Coronary artery (tissue), 2 donors: ENCODE data around the gene AHCYL1.

Source experiments
- DNase-seq: peaks from one replicate; pipeline ENCODE4 v3.0.0-alpha.2; 2017; ENCODE audit warnings: low spot score
- H3K27ac ChIP-seq, 2 donors: fragments of 200-600 bp; sonication (generic); one replicate each; pipeline ENCODE4 v1.5.1; 2016 to 2019
- H3K4me3 ChIP-seq: fragments of 200-600 bp; sonication (generic); 2 replicates; pipeline ENCODE4 v1.5.1; 2016; ENCODE audit warnings: mild to moderate bottlenecking, moderate library complexity
- CTCF ChIP-seq: fragments of 200-600 bp; sonication (generic); IDR thresholded peaks from one replicate; pipeline ENCODE4 v1.5.1; 2019; ENCODE audit warnings: antibody characterized with exemption

The AHCYL1 gene

DNA sequence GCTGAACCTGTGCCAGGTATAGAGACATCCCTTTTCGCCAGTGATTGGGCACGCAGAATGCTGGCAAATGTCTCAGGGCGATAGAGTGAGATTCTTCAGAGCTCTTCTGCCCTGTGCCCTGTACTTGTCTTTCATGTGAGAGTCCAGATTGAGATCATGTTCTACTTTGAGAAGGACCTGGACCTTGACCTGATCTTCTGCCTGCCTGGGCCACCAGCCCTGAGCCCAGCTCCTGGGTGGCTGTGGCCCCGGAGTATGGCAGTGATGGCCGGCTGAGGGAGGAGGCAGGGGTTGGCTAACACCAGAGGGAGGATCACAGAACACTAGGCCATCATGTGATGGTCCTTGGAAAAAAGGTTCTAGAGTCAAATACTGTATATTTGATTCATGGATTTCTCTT lies 63.7 kb downstream of the AHCYL1 start:
- Histone ChIP-seq H3K4me3 (no peak overlapping the region), H3K27ac (no peak overlapping the region)
- no peak for TF ChIP-seq CTCF
- DNase-seq, result no peak

- no peak overlapping the region for H3K27ac ChIP-seq
- DNase-seq, result no peak
These were observed 64.5 kb downstream of the AHCYL1 start for GRCh38 chr1:110048923-110049601.

DNA sequence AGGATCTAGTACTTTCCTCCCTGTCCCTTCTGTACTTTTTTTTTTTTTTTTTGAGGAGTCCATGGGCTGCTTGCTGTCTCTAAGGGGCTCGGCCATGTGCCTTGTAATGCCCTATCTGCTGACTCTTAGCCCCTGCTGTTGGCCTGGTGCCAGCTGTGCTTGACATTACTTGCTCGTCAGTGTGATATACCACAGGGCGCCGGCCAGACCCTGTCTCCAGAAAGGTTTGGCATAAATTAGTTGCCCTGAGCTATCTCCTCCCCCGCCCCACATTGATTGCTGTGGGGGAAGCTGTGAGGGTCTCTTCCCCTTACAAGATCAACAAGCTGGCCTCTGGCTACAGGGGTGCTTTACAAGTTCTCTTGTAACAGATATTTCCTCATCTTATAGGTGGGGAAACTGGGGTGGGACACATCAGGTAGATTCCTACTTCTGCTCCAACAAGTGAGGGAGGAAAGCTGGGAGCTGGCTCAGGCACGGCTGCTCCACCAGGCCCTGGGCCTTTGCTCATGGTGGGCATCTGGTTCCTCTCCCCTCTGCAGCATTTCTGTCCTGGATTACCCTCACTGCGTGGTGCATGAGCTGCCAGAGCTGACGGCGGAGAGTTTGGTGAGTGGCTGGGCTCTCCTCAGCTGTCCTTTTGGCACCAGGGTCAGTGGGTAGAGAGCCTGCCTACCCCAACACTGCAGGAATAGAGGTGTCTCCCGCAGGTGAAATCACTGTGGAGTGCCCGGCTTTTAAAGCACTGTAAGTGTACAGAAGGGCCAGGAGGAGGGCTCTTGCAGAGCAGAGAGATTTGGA lies 65.4 kb downstream of the AHCYL1 start:
- peak overlapping the region in 1 of 2 donors; percentile 22 for H3K27ac ChIP-seq
- TF ChIP-seq CTCF, result no peak
- no peak overlapping the region for H3K4me3 ChIP-seq
- no peak for DNase-seq

More at GRCh38 chr1:110048923-110049601, 64.5 kb downstream of the AHCYL1 start:
- no peak for TF ChIP-seq CTCF
- H3K4me3 ChIP-seq, result no peak overlapping the region

- Histone ChIP-seq H3K27ac (peak overlapping the region in 1 of 2 donors; percentile 22), H3K4me3 (no peak overlapping the region)
- no peak for TF ChIP-seq CTCF
- no peak for DNase-seq
These were observed 66.2 kb downstream of the AHCYL1 start for GRCh38 chr1:110050602-110051261.

GRCh38 chr1:110051262-110051648 lies 66.7 kb downstream of the AHCYL1 start:
- no peak for DNase-seq
- Histone ChIP-seq H3K4me3 (no peak overlapping the region), H3K27ac (no peak overlapping the region)
- no peak for TF ChIP-seq CTCF

- Histone ChIP-seq H3K4me3 (no peak overlapping the region), H3K27ac (no peak overlapping the region)
- no peak for DNase-seq
- TF ChIP-seq CTCF, result peak; percentile 81
These were observed 69.2 kb downstream of the AHCYL1 start for GRCh38 chr1:110053552-110054428.
